Vagina (tissue), 2 donors: ENCODE results near the gene DNAL1. TPM values are rescaled to one million over a fixed set of nuclear protein-coding genes. Genes with fewer than 3 reads are reported as not detected.

ENCODE experiments used
- DNase-seq, 2 donors: peaks; one replicate each; pipeline ENCODE4 v3.0.0-alpha.2; 2017; ENCODE audit errors: extremely low spot score in 2 of 2
- H3K27ac ChIP-seq: fragments of 200-600 bp; sonication (generic); one replicate; pipeline ENCODE4 v1.5.1; 2019
- H3K27me3 ChIP-seq: fragments of 200-600 bp; sonication (generic); one replicate; pipeline ENCODE4 v1.5.1; 2019
- H3K36me3 ChIP-seq, 2 donors: fragments of 200-600 bp; sonication (generic); one replicate each; pipeline ENCODE4 v1.5.1; 2017 to 2019
- H3K4me1 ChIP-seq: fragments of 200-600 bp; sonication (generic); one replicate; pipeline ENCODE4 v1.5.1; 2019
- H3K4me3 ChIP-seq, 2 donors: fragments of 200-600 bp; sonication (generic); 1 replicate in 1 of 2; 2 replicates in 1 of 2; pipeline ENCODE4 v1.5.1; 2016 to 2019
- H3K9me3 ChIP-seq: fragments of 200-600 bp; sonication (generic); one replicate; pipeline ENCODE4 v1.5.1; 2019
- POLR2A ChIP-seq, 2 donors: fragments of 450-650 bp; IDR thresholded peaks; one replicate each; pipeline ENCODE4 v1.6.1; 2017; ENCODE audit warnings: antibody characterized with exemption in 2 of 2, mild to moderate bottlenecking in 2 of 2, moderate library complexity in 2 of 2
- POLR2AphosphoS5 ChIP-seq, 2 donors: sonication (generic); formaldehyde crosslinking; IDR thresholded peaks; one replicate each; pipeline ENCODE4 v1.9.0; 2017; ENCODE audit warnings: antibody characterized with exemption in 2 of 2, mild to moderate bottlenecking in 2 of 2, low read depth in 1 of 2; ENCODE audit not compliant: insufficient read depth in 1 of 2
- intact Hi-C: fragments of 100-400 bp; cut with DNase I; formaldehyde crosslinking; loops from one replicate; pipeline ENCODE4 v1.15.1; 2023
- total RNA-seq: library from RNA; depleted of rRNA; stranded (reverse); fragments of >200 nt; gene quantifications from one replicate; pipeline ENCODE4 v1.2.3, GENCODE V29; 2016
- TF ChIP-seq, protein P1 (sequence below), 3 experiments: fragments of 450-650 bp in 2 of 3; fragments of 200-600 bp in 1 of 3; sonication (generic) in 1 of 3; IDR thresholded peaks; one replicate each; pipeline ENCODE4 v1.5.1; 2017 to 2019; ENCODE audit warnings: antibody characterized with exemption in 3 of 3, mild to moderate bottlenecking in 2 of 3, moderate library complexity in 2 of 3

DNAL1 gene
- total RNA-seq, 1 donor from 2014 or later, result 4.7 TPM

DNA sequence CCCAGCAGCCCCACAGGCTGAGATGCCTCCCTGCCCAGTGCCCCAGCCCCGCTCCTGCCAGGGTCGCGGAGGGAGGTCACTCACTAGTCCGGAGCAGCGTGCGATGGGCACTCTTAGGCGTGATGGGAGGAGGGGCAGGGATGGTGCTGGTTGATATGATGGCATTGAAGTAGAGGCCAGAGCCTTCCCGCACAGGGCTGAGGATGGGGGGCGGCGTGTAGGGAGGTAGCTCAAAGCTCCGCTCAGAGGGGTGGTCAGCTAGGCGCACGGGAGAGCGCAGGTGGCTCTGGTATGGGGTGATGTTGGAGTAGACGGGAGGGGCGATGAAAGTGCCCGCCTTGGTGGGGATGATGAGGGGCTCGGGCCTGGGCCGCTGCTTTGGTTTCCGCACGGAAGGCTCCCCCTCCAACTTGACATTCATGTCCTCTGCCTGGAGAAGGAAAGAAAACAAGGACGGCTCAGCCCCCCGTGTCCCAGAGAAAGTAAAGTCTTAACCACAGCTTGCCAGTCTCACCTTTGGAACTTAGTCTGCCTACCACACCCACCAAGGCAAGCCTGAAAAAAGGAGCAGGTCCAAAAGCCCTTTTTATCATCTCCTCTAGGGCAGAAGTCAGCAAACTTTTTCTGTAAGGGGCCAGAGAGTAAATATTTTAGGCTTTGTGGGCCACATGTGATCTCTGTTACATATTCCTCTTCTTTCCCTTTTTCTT is 84.9 kb downstream of the DNAL1 start:
- Histone ChIP-seq H3K27ac (peak overlapping the region; percentile 69), H3K4me1 (peaks cover 38% of the 10 kb centered on the region), H3K4me3 (no peak overlapping the region), H3K9me3 (no peaks in the 10 kb centered on the region), H3K36me3 (peaks cover 0 to 63% of the 10 kb centered on the region in 2 donors), H3K27me3 (no peaks in the 10 kb centered on the region)
- TF ChIP-seq POLR2AphosphoS5 (IDR thresholded peaks at IDR 0.05; ENCODE audit: insufficient read depth in 1 of 2, low read depth in 1 of 2), result no peak
- TF ChIP-seq, protein P1, sequence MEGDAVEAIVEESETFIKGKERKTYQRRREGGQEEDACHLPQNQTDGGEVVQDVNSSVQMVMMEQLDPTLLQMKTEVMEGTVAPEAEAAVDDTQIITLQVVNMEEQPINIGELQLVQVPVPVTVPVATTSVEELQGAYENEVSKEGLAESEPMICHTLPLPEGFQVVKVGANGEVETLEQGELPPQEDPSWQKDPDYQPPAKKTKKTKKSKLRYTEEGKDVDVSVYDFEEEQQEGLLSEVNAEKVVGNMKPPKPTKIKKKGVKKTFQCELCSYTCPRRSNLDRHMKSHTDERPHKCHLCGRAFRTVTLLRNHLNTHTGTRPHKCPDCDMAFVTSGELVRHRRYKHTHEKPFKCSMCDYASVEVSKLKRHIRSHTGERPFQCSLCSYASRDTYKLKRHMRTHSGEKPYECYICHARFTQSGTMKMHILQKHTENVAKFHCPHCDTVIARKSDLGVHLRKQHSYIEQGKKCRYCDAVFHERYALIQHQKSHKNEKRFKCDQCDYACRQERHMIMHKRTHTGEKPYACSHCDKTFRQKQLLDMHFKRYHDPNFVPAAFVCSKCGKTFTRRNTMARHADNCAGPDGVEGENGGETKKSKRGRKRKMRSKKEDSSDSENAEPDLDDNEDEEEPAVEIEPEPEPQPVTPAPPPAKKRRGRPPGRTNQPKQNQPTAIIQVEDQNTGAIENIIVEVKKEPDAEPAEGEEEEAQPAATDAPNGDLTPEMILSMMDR (IDR thresholded peaks at IDR 0.05), result no peak
- TF ChIP-seq POLR2A (IDR thresholded peaks at IDR 0.05), result no peak
- intact Hi-C loops, result loop anchor here (5.0 kb wide), 3 partner anchors 33 to 98 kb away; a partner anchor contains a TSS
- DNase-seq, result peak in 1 of 2 donors; percentile 79

GRCh38 chr14:73731111-73731510 is 86.3 kb downstream of the DNAL1 start:
- intact Hi-C loops, result no loop called here
- Histone ChIP-seq H3K4me1 (peaks cover 24% of the 10 kb centered on the region), H3K4me3 (no peak overlapping the region), H3K36me3 (peaks cover 0 to 62% of the 10 kb centered on the region in 2 donors), H3K27me3 (no peaks in the 10 kb centered on the region), H3K9me3 (no peaks in the 10 kb centered on the region), H3K27ac (no peak overlapping the region)
- TF ChIP-seq POLR2AphosphoS5 (IDR thresholded peaks at IDR 0.05; ENCODE audit: insufficient read depth in 1 of 2, low read depth in 1 of 2), result no peak
- no peak for TF ChIP-seq POLR2A (IDR thresholded peaks at IDR 0.05)
- TF ChIP-seq, protein P1 (IDR thresholded peaks at IDR 0.05), result no peak
- no peak for DNase-seq

DNA sequence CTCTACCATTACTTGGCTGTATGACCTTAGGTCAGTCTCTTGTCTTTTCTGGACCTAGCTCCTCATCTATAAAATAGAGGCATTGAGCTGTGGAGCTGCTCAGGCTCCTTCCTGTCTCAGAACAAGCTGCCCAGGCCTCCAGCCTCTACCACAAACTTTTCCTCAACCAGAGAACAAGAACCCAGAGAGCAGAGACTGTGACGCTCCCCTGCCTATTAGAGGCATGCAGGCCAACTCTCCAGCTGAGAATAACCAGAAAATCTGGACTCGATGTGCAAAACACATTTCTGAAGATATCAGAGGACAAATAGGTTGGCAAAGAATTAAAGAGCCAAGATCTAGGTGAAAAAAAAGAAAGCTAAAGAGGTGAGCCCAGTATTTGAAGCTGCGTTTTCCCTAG is 87.2 kb downstream of the DNAL1 start:
- Histone ChIP-seq H3K4me1 (peaks cover 17% of the 10 kb centered on the region), H3K4me3 (no peak overlapping the region), H3K27me3 (no peaks in the 10 kb centered on the region), H3K36me3 (peaks cover 0 to 60% of the 10 kb centered on the region in 2 donors), H3K27ac (no peak overlapping the region), H3K9me3 (no peaks in the 10 kb centered on the region)
- DNase-seq, result no peak
- intact Hi-C loops, result no loop called here
- TF ChIP-seq, protein P1 (IDR thresholded peaks at IDR 0.05), result no peak

DNA sequence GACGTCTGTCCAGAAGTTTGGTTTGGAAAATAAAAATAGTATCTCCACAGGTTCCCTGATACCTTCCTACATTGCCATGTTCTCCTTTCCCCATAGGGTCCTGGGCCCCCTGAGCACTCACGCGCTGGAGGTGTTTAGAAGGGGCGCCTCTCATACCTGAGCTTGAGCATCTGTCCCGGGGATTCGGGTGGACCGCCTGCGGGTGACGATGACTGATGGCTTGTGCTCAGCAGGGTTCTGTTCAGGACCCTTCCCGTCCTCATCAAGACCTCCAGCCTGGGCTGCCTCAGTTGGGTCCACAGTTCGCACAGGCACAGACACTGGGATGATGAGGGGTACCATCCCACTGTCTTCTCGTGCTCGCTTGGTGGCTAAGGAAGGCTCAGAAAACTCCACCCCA is 92.1 kb downstream of the DNAL1 start:
- H3K4me1 ChIP-seq, result peaks cover 37% of the 10 kb centered on the region
- no peak for TF ChIP-seq POLR2A (IDR thresholded peaks at IDR 0.05)
- TF ChIP-seq POLR2AphosphoS5 (IDR thresholded peaks at IDR 0.05; ENCODE audit: insufficient read depth in 1 of 2, low read depth in 1 of 2), result no peak
- TF ChIP-seq, protein P1 (IDR thresholded peaks at IDR 0.05), result no peak
- H3K36me3 ChIP-seq, result peaks cover 0 to 54% of the 10 kb centered on the region in 2 donors
- DNase-seq, result no peak
- no peaks in the 10 kb centered on the region for H3K9me3 ChIP-seq
- intact Hi-C loops, result no loop called here
- no peaks in the 10 kb centered on the region for H3K27me3 ChIP-seq
- H3K4me3 ChIP-seq, result no peak overlapping the region
- H3K27ac ChIP-seq, result no peak overlapping the region

- intact Hi-C loops, result no loop called here
- TF ChIP-seq POLR2AphosphoS5 (IDR thresholded peaks at IDR 0.05; ENCODE audit: insufficient read depth in 1 of 2, low read depth in 1 of 2) (no peak), POLR2A (IDR thresholded peaks at IDR 0.05) (no peak)
- TF ChIP-seq, protein P1 (IDR thresholded peaks at IDR 0.05), result no peak
- H3K4me3 ChIP-seq, result no peak overlapping the region
These were observed 93.9 kb downstream of the DNAL1 start for GRCh38 chr14:73738518-73739173.

More at GRCh38 chr14:73738518-73739173, 93.9 kb downstream of the DNAL1 start:
- H3K9me3 ChIP-seq, result no peaks in the 10 kb centered on the region
- peaks cover 0 to 49% of the 10 kb centered on the region in 2 donors for H3K36me3 ChIP-seq
- peaks cover 55% of the 10 kb centered on the region for H3K4me1 ChIP-seq
- no peaks in the 10 kb centered on the region for H3K27me3 ChIP-seq
- peak overlapping the region; percentile 93 for H3K27ac ChIP-seq
- no peak for DNase-seq
